Panc1 (cell line): Measurements from ENCODE around the gene MOK. TPM values are rescaled to one million over a fixed set of nuclear protein-coding genes. Genes with fewer than 3 reads are reported as not detected.

Source experiments
- ATAC-seq: fragments of 200-7000 bp; cut with Tn5 transposase; 2 replicates; pipeline ENCODE4 v1.9.1; 2020; ENCODE audit warnings: mild to moderate bottlenecking, moderate library complexity
- BruUV-seq: library from RNA; stranded (reverse); fragments of 400-500 nt; replicated peaks from 2 replicates; lab custom pipeline; 2021; lab: Mats Ljungman, UMichigan
- CTCF ChIA-PET: fragments of 300-600 bp; sonication (Branson Sonifier 250); formaldehyde crosslinking; loops from one replicate; lab custom pipeline; 2022; ENCODE audit warnings: antibody characterized with exemption; lab: Charles Lee
- POLR2A ChIA-PET: fragments of 300-600 bp; sonication (Branson Sonifier 250); formaldehyde crosslinking; loops from one replicate; lab custom pipeline; 2022; ENCODE audit warnings: antibody characterized with exemption; lab: Charles Lee
- DNase-seq: peaks from one replicate; pipeline ENCODE4 v3.0.0-alpha.2; 2010; ENCODE audit warnings: low read depth, low spot score
- H3K27ac ChIP-seq: 2 replicates; pipeline ENCODE4 v1.5.1; 2011; ENCODE audit warnings: mild to moderate bottlenecking, low read length, inconsistent platforms
- H3K27me3 ChIP-seq: fragments of 200-500 bp; sonication (Bioruptor generic); 2 replicates; pipeline ENCODE4 v1.6.0; 2014; ENCODE audit warnings: low read length, inconsistent platforms; ENCODE audit not compliant: control insufficient read depth, insufficient read depth
- H3K36me3 ChIP-seq: fragments of 200-500 bp; sonication (Bioruptor generic); 2 replicates; pipeline ENCODE4 v1.5.1; 2014; ENCODE audit warnings: inconsistent platforms, mild to moderate bottlenecking, low read length, moderate library complexity; ENCODE audit not compliant: control insufficient read depth, insufficient read depth
- H3K4me1 ChIP-seq: 2 replicates; pipeline ENCODE4 v1.5.1; 2011; ENCODE audit warnings: inconsistent platforms, mild to moderate bottlenecking, low read length, moderate library complexity; ENCODE audit not compliant: control insufficient read depth, insufficient read depth
- H3K4me3 ChIP-seq, 2 experiments: 2 replicates each; pipeline ENCODE4 v1.5.1; 2011 to 2012; ENCODE audit warnings: low read depth in 2 of 2, low read length in 2 of 2, mild to moderate bottlenecking in 2 of 2, inconsistent platforms in 1 of 2, moderate library complexity in 1 of 2
- H3K9me3 ChIP-seq: fragments of 200-500 bp; sonication (Bioruptor generic); 2 replicates; pipeline ENCODE4 v1.5.1; 2014; ENCODE audit warnings: low read depth, mild to moderate bottlenecking, inconsistent platforms, low read length, moderate library complexity; ENCODE audit not compliant: control insufficient read depth, insufficient read depth
- POLR2AphosphoS5 ChIP-seq: IDR thresholded peaks from 2 replicates; pipeline ENCODE4 v1.6.1; 2012; ENCODE audit warnings: mild to moderate bottlenecking, low read depth, low read length, moderate library complexity
- SIN3A ChIP-seq: IDR thresholded peaks from 2 replicates; pipeline ENCODE4 v1.6.1; 2012; ENCODE audit warnings: low read depth, mild to moderate bottlenecking, low read length, moderate library complexity, borderline replicate concordance; ENCODE audit not compliant: insufficient read depth
- TCF7L2 ChIP-seq: IDR thresholded peaks from 2 replicates; pipeline ENCODE4 v1.6.1; 2011; ENCODE audit warnings: mild to moderate bottlenecking, low read depth, low read length, inconsistent platforms
- in situ Hi-C: cut with HindIII; loops from 2 replicates; pipeline ENCODE4 v1.10.0; 2016; ENCODE audit warnings: low sequenced_read_pairs, low pct_unique_long_range_greater_than_20kb
- intact Hi-C: fragments of 100-400 bp; cut with micrococcal nuclease; formaldehyde crosslinking; loops from one replicate; pipeline ENCODE4 v1.10.0; 2022; ENCODE audit not compliant: unreplicated experiment
- total RNA-seq: library from RNA; stranded (reverse); gene quantifications from one replicate; pipeline ENCODE4 v1.2.1, GENCODE V29; 2021; ENCODE audit not compliant: unreplicated experiment
- TF ChIP-seq, protein P1 (sequence below), 2 experiments: IDR thresholded peaks; 2 replicates each; pipeline ENCODE4 v1.6.1; 2011 to 2012; ENCODE audit warnings: low read depth in 2 of 2, control low read depth in 1 of 2, low read length in 1 of 2, mild to moderate bottlenecking in 1 of 2, moderate library complexity in 1 of 2; ENCODE audit not compliant: insufficient read depth in 1 of 2
- TF ChIP-seq, protein P2 (sequence below): fragments of 450-650 bp; IDR thresholded peaks from 2 replicates; pipeline ENCODE4 v1.5.1; 2017; ENCODE audit warnings: mild to moderate bottlenecking

MOK gene
- total RNA-seq, 1 experiment from 2014 or later = 9.8 TPM

DNA sequence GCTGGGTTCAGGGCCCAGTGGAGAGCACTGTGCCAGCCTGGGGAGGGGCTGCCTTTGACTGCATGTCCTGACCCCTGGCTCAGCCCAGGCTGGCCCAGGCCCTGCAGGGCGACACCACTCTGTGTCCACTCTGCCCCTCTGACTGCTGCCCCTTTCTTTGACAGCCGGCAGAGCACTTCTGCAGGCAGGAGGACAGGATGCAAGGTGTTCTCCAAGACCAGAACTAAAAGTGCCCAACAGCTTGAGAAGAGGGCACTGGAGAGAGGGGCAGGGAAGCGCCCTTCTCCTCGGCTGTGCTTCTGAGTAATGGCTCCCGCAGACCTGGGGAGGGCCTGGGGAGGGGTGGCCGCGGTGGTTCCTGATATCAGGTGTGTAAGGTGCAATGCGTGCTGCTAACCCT, 92.6 kb downstream of the MOK start:
- Histone ChIP-seq H3K4me1 (no peaks in the 10 kb centered on the region), H3K36me3 (peaks cover 2% of the 10 kb centered on the region; the same call in 1 of the 2 replicates), H3K27me3 (no peaks in the 10 kb centered on the region), H3K9me3 (no peaks in the 10 kb centered on the region), H3K27ac (no peak overlapping the region), H3K4me3 (no peak overlapping the region)
- TF ChIP-seq SIN3A = no peak
- TF ChIP-seq POLR2AphosphoS5 = no peak
- TF ChIP-seq TCF7L2 = no peak
- TF ChIP-seq, protein P1, sequence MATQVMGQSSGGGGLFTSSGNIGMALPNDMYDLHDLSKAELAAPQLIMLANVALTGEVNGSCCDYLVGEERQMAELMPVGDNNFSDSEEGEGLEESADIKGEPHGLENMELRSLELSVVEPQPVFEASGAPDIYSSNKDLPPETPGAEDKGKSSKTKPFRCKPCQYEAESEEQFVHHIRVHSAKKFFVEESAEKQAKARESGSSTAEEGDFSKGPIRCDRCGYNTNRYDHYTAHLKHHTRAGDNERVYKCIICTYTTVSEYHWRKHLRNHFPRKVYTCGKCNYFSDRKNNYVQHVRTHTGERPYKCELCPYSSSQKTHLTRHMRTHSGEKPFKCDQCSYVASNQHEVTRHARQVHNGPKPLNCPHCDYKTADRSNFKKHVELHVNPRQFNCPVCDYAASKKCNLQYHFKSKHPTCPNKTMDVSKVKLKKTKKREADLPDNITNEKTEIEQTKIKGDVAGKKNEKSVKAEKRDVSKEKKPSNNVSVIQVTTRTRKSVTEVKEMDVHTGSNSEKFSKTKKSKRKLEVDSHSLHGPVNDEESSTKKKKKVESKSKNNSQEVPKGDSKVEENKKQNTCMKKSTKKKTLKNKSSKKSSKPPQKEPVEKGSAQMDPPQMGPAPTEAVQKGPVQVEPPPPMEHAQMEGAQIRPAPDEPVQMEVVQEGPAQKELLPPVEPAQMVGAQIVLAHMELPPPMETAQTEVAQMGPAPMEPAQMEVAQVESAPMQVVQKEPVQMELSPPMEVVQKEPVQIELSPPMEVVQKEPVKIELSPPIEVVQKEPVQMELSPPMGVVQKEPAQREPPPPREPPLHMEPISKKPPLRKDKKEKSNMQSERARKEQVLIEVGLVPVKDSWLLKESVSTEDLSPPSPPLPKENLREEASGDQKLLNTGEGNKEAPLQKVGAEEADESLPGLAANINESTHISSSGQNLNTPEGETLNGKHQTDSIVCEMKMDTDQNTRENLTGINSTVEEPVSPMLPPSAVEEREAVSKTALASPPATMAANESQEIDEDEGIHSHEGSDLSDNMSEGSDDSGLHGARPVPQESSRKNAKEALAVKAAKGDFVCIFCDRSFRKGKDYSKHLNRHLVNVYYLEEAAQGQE (IDR thresholded peaks at IDR 0.05; ENCODE audit: insufficient read depth in 1 of 2, low read depth in 2 of 2, low read length in 1 of 2) = no peak
- TF ChIP-seq, protein P2, sequence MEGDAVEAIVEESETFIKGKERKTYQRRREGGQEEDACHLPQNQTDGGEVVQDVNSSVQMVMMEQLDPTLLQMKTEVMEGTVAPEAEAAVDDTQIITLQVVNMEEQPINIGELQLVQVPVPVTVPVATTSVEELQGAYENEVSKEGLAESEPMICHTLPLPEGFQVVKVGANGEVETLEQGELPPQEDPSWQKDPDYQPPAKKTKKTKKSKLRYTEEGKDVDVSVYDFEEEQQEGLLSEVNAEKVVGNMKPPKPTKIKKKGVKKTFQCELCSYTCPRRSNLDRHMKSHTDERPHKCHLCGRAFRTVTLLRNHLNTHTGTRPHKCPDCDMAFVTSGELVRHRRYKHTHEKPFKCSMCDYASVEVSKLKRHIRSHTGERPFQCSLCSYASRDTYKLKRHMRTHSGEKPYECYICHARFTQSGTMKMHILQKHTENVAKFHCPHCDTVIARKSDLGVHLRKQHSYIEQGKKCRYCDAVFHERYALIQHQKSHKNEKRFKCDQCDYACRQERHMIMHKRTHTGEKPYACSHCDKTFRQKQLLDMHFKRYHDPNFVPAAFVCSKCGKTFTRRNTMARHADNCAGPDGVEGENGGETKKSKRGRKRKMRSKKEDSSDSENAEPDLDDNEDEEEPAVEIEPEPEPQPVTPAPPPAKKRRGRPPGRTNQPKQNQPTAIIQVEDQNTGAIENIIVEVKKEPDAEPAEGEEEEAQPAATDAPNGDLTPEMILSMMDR = no peak
- ChIA-PET POLR2A (no interaction called here), CTCF (no interaction called here)
- intact Hi-C loops = no loop called here
- ATAC-seq = no peak
- in situ Hi-C loops = loop anchor here (25.0 kb wide), 1 partner anchor 100 kb away; the partner anchor contains the start of genes MOK and ZNF839
- DNase-seq = no peak
- no TSS peak for BruUV-seq

DNA sequence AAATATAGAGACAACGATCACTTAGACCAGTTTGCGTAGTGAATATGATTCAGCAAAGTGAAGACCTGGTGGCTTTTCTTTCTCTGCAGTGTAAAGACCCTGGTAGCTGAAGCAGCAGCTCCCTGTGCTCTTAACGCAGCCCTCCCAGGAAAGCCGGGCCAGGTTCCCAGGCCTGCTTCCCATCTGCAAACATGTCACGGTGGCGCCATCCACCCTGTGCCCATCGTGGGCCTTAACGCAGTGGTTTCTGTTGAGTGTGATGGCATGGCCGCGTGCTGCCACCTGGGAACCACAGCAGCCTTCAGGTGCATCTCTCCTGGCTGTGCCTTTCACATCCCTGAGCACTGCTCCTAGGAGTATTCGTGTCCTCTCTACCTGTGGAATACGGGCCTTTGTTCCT, 93.7 kb downstream of the MOK start:
- Histone ChIP-seq H3K27me3 (no peaks in the 10 kb centered on the region), H3K27ac (no peak overlapping the region), H3K4me1 (no peaks in the 10 kb centered on the region), H3K36me3 (peaks cover 2% of the 10 kb centered on the region; the same call in 1 of the 2 replicates), H3K9me3 (no peaks in the 10 kb centered on the region), H3K4me3 (no peak overlapping the region)
- in situ Hi-C loops = loop anchor here (25.0 kb wide), 1 partner anchor 101 kb away; the partner anchor contains the start of genes MOK and ZNF839
- CTCF ChIA-PET = no interaction called here
- no peak for DNase-seq
- TF ChIP-seq, protein P1 (IDR thresholded peaks at IDR 0.05; ENCODE audit: insufficient read depth in 1 of 2, low read depth in 2 of 2, low read length in 1 of 2) = no peak
- TF ChIP-seq TCF7L2 = no peak
- TF ChIP-seq, protein P2 = no peak
- no peak for TF ChIP-seq POLR2AphosphoS5
- TF ChIP-seq SIN3A = no peak
- intact Hi-C loops = no loop called here
- no TSS peak for BruUV-seq
- POLR2A ChIA-PET = no interaction called here
- no peak for ATAC-seq
